ENCODE measurements around the gene TAF3.

The TAF3 gene

DNA sequence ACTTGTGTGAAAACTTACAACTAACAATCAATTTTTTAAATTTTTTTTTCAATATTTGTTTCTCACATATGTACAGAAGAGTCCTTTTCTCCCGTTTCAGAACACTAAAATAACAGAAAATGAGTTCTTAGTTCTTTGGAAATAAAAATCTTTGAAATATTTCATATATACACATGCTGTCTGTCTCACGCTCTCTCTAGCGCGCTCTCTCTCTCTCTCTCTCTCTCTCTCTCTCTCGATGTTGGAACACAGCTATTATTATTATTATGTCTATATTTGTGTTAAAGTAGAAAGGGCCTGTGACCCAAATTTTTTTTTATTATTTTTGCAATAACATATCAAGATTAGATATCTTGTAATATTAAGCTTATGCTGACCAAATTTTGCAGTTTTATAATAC, 139.3 kb downstream of the TAF3 start:
- Mint-ChIP-seq H3K27me3 (no peaks in the 10 kb centered on the region), H3K27ac (no peak overlapping the region), H3K4me1 (ENCODE audit: low read depth in 2 of 2) (peaks cover 7 to 12% of the 10 kb centered on the region in 2 donors), H3K36me3 (ENCODE audit: insufficient read depth) (no peaks in the 10 kb centered on the region), H3K4me3 (no peak overlapping the region), H3K9me3 (no peaks in the 10 kb centered on the region)
- no peak for DNase-seq
- ATAC-seq (replicated peaks) = no peak

DNA sequence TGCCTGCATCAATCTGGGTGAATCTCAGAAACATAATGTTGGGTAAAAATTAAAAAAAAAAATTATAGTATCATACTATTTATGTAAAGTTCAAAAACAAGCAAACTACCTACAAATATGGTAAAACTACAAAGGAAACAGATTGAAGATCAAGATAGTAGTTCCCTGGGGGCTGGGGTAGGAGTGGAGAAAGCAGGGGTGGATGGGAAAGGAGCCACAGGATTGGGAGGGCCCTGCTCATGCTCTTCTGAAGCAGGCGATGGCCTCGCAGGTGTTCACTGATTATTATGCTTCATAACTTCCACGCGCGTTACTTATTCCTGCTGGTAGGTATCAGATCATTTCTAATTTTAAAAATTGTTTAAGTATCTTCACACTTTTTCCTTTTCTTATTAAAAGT, 140.1 kb downstream of the TAF3 start:
- H3K9me3 Mint-ChIP-seq = no peaks in the 10 kb centered on the region
- no peak for DNase-seq
- H3K4me1 Mint-ChIP-seq (ENCODE audit: low read depth in 2 of 2) = peaks cover 3 to 11% of the 10 kb centered on the region in 2 donors
- H3K27ac Mint-ChIP-seq = no peak overlapping the region
- H3K36me3 Mint-ChIP-seq (ENCODE audit: insufficient read depth) = no peaks in the 10 kb centered on the region
- H3K4me3 Mint-ChIP-seq = no peak overlapping the region
- H3K27me3 Mint-ChIP-seq = no peaks in the 10 kb centered on the region
- no peak for ATAC-seq (replicated peaks)

GRCh38 chr10:7960108-7960507, 141.8 kb downstream of the TAF3 start:
- Mint-ChIP-seq H3K4me1 (ENCODE audit: low read depth in 2 of 2) (peaks cover 0 to 8% of the 10 kb centered on the region in 2 donors), H3K27me3 (no peaks in the 10 kb centered on the region), H3K4me3 (no peak overlapping the region), H3K9me3 (no peaks in the 10 kb centered on the region), H3K36me3 (ENCODE audit: insufficient read depth) (no peaks in the 10 kb centered on the region), H3K27ac (no peak overlapping the region)
- DNase-seq (no peak), ATAC-seq (replicated peaks) (no peak)

DNA sequence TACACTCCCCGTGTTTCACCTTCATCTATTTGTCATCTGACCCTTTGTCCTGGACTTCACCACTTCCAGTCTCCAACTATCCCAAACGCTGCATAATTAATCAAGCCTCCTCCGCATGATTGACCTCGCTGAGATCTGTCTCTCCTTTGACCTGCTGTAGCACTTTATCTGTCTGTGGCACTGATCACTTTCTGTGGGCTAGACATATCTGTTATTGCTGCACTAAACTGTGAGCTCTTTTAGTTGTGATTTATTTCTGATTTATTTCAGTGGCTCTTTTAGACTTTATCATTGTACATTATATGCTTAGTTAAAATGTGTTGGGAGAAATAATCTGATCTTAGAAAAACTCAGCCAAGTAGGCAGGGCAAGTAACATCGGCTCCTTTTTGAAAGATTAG, 144.3 kb downstream of the TAF3 start:
- Mint-ChIP-seq H3K4me1 (ENCODE audit: low read depth in 2 of 2) (peaks cover 0 to 8% of the 10 kb centered on the region in 2 donors), H3K27ac (no peak overlapping the region), H3K36me3 (ENCODE audit: insufficient read depth) (peaks cover 2% of the 10 kb centered on the region), H3K9me3 (no peaks in the 10 kb centered on the region), H3K27me3 (no peaks in the 10 kb centered on the region), H3K4me3 (no peak overlapping the region)
- no peak for ATAC-seq (replicated peaks)
- DNase-seq = no peak

DNA sequence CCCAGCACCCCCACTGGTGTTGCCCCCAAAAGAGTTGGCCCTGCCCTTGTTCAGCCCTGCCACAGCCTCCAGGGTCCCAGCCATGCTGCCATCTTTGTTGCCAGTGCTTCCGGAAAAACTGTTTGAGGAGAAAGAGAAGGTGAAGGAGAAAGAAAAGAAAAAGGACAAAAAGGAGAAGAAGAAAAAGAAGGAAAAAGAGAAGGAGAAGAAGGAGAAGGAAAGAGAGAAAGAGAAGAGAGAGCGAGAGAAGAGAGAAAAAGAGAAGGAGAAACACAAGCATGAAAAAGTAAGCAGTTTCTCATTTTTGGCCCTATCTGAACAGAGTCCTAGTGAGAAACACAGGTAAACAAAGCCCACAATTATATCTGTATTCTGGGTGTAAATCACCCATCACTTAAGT, 147.2 kb downstream of the TAF3 start:
- no peak overlapping the region for H3K27ac Mint-ChIP-seq
- peaks cover 2% of the 10 kb centered on the region for H3K36me3 Mint-ChIP-seq (ENCODE audit: insufficient read depth)
- H3K9me3 Mint-ChIP-seq = no peaks in the 10 kb centered on the region
- H3K27me3 Mint-ChIP-seq = no peaks in the 10 kb centered on the region
- ATAC-seq (replicated peaks) (no peak), DNase-seq (no peak)
- H3K4me1 Mint-ChIP-seq (ENCODE audit: low read depth in 2 of 2) = peaks cover 4 to 13% of the 10 kb centered on the region in 2 donors
- H3K4me3 Mint-ChIP-seq = no peak overlapping the region

DNA sequence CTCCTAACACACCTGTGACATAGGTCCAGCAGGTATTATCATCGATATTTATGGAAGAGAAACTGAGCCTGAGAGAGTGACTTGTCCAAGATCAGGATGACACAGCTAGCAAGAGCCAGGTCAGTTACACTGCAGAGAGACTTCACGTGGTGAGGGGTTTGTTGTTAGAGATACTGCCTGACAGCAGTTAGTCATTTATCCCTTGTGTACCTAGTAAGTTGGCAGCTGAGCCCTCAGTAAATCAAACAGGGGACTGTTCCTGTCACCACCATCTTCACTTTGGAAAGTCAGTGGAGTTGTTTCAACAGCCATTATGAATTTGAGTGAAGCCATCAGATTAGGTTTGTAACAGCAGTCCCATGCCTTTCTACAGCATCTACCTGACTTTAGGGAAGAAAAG, 148.7 kb downstream of the TAF3 start:
- DNase-seq (no peak), ATAC-seq (replicated peaks) (no peak)
- Mint-ChIP-seq H3K27ac (no peak overlapping the region), H3K9me3 (no peaks in the 10 kb centered on the region), H3K27me3 (no peaks in the 10 kb centered on the region), H3K4me1 (ENCODE audit: low read depth in 2 of 2) (peaks cover 4 to 13% of the 10 kb centered on the region in 2 donors), H3K4me3 (no peak overlapping the region), H3K36me3 (ENCODE audit: insufficient read depth) (peaks cover 2% of the 10 kb centered on the region)

DNA sequence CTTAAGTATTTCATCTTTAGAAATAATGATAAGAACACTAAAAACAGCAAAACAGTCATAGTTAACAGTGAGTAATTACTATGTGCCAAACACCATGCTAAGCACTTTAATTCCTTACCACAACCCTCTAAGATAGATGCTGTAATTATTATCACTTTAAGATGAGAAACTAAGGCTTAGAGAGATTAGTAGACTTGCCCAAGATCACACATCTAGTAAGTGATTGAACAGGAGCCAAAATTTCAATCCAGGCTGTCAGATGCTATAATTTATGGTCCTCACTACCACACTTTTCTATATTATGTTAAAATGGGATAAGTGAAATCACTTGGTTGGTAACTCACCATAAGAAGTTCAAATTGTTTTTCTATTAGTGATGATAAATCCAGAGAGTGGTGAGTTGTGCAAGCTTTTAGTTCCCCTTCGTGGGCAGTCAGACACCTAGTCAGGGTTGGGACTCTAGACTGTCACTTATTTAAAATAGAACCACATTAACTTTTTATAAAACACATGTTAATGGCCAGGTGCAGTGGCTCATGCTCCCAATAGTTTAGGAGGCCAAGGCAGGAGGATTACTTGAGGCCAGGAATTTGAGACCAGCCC, 150.3 kb downstream of the TAF3 start:
- no peak for ATAC-seq (replicated peaks)
- DNase-seq = no peak
- H3K4me1 Mint-ChIP-seq (ENCODE audit: low read depth in 2 of 2) = peaks cover 4 to 13% of the 10 kb centered on the region in 2 donors
- H3K4me3 Mint-ChIP-seq = no peak overlapping the region
- no peaks in the 10 kb centered on the region for H3K27me3 Mint-ChIP-seq
- H3K9me3 Mint-ChIP-seq = no peaks in the 10 kb centered on the region
- peak overlapping the region in 1 of 2 donors; percentile 0 for H3K27ac Mint-ChIP-seq
- peaks cover 2% of the 10 kb centered on the region for H3K36me3 Mint-ChIP-seq (ENCODE audit: insufficient read depth)

DNA sequence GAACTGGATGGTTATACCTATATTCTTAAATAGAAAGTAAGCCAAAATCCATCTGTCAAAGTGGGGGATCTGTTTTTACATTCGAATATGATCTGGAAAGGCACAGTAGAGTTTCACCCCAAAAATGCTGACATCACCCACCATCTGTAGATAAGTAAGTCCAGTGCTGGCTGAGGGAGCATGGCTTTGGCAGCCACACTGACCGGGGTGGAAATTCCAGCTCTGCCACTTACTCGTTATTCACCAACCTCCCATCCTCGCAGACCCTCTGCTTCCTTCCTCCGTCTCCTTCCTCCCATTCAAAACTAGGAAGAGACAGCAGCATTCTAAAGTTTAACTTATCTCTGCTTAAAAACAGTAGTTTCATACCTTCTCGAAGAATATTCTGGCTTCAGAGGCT, 151.3 kb downstream of the TAF3 start:
- ATAC-seq (replicated peaks) = no peak
- H3K9me3 Mint-ChIP-seq = no peaks in the 10 kb centered on the region
- DNase-seq = no peak
- H3K27me3 Mint-ChIP-seq = no peaks in the 10 kb centered on the region
- no peak overlapping the region for H3K27ac Mint-ChIP-seq
- peaks cover 4 to 18% of the 10 kb centered on the region in 2 donors for H3K4me1 Mint-ChIP-seq (ENCODE audit: low read depth in 2 of 2)
- peaks cover 2% of the 10 kb centered on the region for H3K36me3 Mint-ChIP-seq (ENCODE audit: insufficient read depth)
- H3K4me3 Mint-ChIP-seq = no peak overlapping the region

DNA sequence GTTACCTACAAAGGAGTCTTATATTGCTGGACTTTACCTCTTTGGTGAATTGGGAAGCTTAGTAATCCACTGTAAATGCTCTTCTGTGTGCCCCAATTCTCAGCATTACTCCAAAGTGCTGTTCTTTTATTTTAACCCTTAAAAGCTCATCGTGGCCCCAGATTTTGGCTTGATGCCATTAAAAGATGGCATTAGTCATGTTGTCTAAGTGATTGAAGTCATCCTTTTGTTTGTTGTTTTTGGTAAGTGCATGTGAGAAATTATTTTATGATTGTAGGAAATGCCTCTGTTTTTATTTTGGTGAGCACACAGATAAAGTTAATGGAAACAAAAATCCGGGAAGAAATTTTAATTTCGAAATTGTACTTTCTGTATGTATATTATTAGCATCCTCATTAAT, 153.6 kb downstream of the TAF3 start:
- Mint-ChIP-seq H3K4me3 (no peak overlapping the region), H3K4me1 (ENCODE audit: low read depth in 2 of 2) (peaks cover 4 to 11% of the 10 kb centered on the region in 2 donors), H3K36me3 (ENCODE audit: insufficient read depth) (no peaks in the 10 kb centered on the region), H3K27ac (no peak overlapping the region), H3K27me3 (no peaks in the 10 kb centered on the region), H3K9me3 (no peaks in the 10 kb centered on the region)
- ATAC-seq (replicated peaks) (no peak), DNase-seq (no peak)

GRCh38 chr10:7972367-7972766, 154.1 kb downstream of the TAF3 start:
- no peaks in the 10 kb centered on the region for H3K9me3 Mint-ChIP-seq
- peaks cover 4 to 11% of the 10 kb centered on the region in 2 donors for H3K4me1 Mint-ChIP-seq (ENCODE audit: low read depth in 2 of 2)
- DNase-seq (no peak), ATAC-seq (replicated peaks) (no peak)
- H3K27ac Mint-ChIP-seq = no peak overlapping the region
- no peaks in the 10 kb centered on the region for H3K27me3 Mint-ChIP-seq
- H3K36me3 Mint-ChIP-seq (ENCODE audit: insufficient read depth) = peaks cover 3% of the 10 kb centered on the region
- no peak overlapping the region for H3K4me3 Mint-ChIP-seq

- Mint-ChIP-seq H3K4me3 (no peak overlapping the region), H3K36me3 (ENCODE audit: insufficient read depth) (peaks cover 20% of the 10 kb centered on the region), H3K4me1 (ENCODE audit: low read depth in 2 of 2) (no peaks in the 10 kb centered on the region), H3K9me3 (no peaks in the 10 kb centered on the region), H3K27me3 (no peaks in the 10 kb centered on the region), H3K27ac (no peak overlapping the region)
- DNase-seq = no peak
- no peak for ATAC-seq (replicated peaks)
Observed at GRCh38 chr10:7980196-7980595, 161.9 kb downstream of the TAF3 start.

DNA sequence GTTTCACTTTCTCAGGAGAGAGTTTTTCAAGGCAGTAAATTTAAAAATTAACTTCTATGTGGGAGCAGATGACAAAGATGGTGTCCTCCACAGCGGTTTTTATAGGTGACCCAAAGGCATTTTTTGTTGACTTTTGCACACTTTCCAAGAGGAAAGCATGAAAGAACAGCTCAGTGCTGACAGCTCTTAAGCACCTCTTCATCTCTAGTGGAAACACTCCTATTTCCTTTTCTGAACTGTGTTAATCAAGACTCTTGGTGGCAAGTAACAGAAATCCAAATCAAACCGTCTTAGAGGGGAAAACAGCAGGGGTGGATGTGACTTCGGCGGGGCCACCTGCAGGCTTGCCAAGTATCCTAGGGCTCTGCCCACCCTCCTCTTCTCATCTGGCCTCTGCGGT, 164.4 kb downstream of the TAF3 start:
- Mint-ChIP-seq H3K27me3 (no peaks in the 10 kb centered on the region), H3K4me3 (no peak overlapping the region), H3K9me3 (no peaks in the 10 kb centered on the region), H3K4me1 (ENCODE audit: low read depth in 2 of 2) (peaks cover 0 to 1% of the 10 kb centered on the region in 2 donors), H3K27ac (no peak overlapping the region), H3K36me3 (ENCODE audit: insufficient read depth) (peaks cover 21% of the 10 kb centered on the region)
- DNase-seq = no peak
- no peak for ATAC-seq (replicated peaks)

DNA sequence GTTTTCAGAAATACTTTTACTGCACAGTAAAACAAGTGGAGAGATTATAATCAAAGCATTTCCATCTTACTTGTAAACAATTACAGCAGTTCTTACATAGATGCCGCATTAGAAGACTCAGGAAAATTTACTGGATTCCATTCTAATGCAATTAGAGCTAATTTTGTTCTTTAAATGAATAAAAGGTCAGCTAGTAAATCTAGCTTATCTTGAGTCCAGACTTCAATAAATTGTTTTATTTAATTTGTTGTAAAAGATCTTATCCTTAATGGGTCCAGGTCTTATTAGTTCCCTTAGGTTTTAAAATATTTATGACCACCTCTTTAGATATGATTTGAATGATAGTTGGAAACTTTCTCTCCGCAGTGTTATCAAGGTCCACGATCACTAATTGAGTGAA, 166.0 kb downstream of the TAF3 start:
- peak overlapping the region in 1 of 2 donors; percentile 29 for H3K27ac Mint-ChIP-seq
- H3K36me3 Mint-ChIP-seq (ENCODE audit: insufficient read depth) = peaks cover 7% of the 10 kb centered on the region
- H3K4me3 Mint-ChIP-seq = no peak overlapping the region
- no peaks in the 10 kb centered on the region for H3K27me3 Mint-ChIP-seq
- ATAC-seq (replicated peaks) = no peak
- H3K9me3 Mint-ChIP-seq = no peaks in the 10 kb centered on the region
- DNase-seq = no peak
- H3K4me1 Mint-ChIP-seq (ENCODE audit: low read depth in 2 of 2) = peaks cover 0 to 3% of the 10 kb centered on the region in 2 donors

- H3K4me3 Mint-ChIP-seq = no peak overlapping the region
- H3K27me3 Mint-ChIP-seq = no peaks in the 10 kb centered on the region
- DNase-seq (no peak), ATAC-seq (replicated peaks) (no peak)
- H3K9me3 Mint-ChIP-seq = no peaks in the 10 kb centered on the region
- H3K27ac Mint-ChIP-seq = peak overlapping the region in 1 of 2 donors; percentile 29
- H3K36me3 Mint-ChIP-seq (ENCODE audit: insufficient read depth) = peaks cover 7% of the 10 kb centered on the region
- peaks cover 0 to 3% of the 10 kb centered on the region in 2 donors for H3K4me1 Mint-ChIP-seq (ENCODE audit: low read depth in 2 of 2)
Observed at GRCh38 chr10:7984896-7985295, 166.6 kb downstream of the TAF3 start.

DNA sequence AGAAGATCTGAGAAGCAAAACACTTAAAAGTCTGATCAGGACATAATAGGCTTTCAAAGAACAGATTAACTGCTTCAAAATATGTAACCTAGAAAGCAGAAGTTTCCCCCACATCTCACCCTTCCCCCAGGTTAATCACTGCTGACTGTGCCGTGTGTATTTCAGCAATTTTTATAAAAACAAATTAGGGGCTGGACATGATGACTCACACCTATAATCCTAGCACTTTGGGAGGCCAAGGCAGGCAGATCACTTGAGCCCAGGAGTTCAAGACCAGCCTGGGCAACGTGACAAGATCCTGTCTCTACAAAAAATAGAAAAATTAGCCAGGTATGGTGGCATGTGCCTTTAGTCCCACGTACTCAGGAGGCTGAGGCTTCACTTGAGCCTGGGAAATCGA, 168.5 kb downstream of the TAF3 start:
- no peak overlapping the region for H3K27ac Mint-ChIP-seq
- peaks cover 0 to 3% of the 10 kb centered on the region in 2 donors for H3K4me1 Mint-ChIP-seq (ENCODE audit: low read depth in 2 of 2)
- H3K36me3 Mint-ChIP-seq (ENCODE audit: insufficient read depth) = peaks cover 7% of the 10 kb centered on the region
- H3K9me3 Mint-ChIP-seq = no peaks in the 10 kb centered on the region
- H3K4me3 Mint-ChIP-seq = no peak overlapping the region
- ATAC-seq (replicated peaks) (no peak), DNase-seq (no peak)
- H3K27me3 Mint-ChIP-seq = no peaks in the 10 kb centered on the region

All from effector memory CD8-positive, alpha-beta T cell (primary cell).